Fibroblast of lung (primary cell): Measurements from ENCODE around the gene SVBP. TPM values are rescaled to one million over a fixed set of nuclear protein-coding genes. Genes with fewer than 3 reads are reported as not detected.
A peak's percentile ranks its signal among the peaks of the same experiment; 100 is the strongest.

Experiments
- DNase-seq, 2 donors: peaks; one replicate each; pipeline versions ENCODE4 v3.0.0 to v3.0.0-alpha.2; 2010; ENCODE audit warnings: low read depth in 2 of 2
- H2AFZ ChIP-seq: 2 replicates; pipeline ENCODE4 v1.5.1; 2012; ENCODE audit warnings: low read length, control low read depth, inconsistent platforms
- H3K27ac ChIP-seq: 2 replicates; pipeline ENCODE4 v1.5.1; 2011; ENCODE audit warnings: low read length, control low read depth; ENCODE audit not compliant: insufficient read depth
- H3K27me3 ChIP-seq: 2 replicates; pipeline ENCODE4 v1.5.1; 2011; ENCODE audit warnings: mild to moderate bottlenecking, low read length; ENCODE audit not compliant: control insufficient read depth, insufficient read depth
- H3K36me3 ChIP-seq: 2 replicates; pipeline ENCODE4 v1.5.1; 2011; ENCODE audit warnings: low read length; ENCODE audit not compliant: control insufficient read depth, insufficient read depth
- H3K4me1 ChIP-seq: 2 replicates; pipeline ENCODE4 v1.5.1; 2011; ENCODE audit warnings: low read length; ENCODE audit not compliant: control insufficient read depth, insufficient read depth; ENCODE audit errors: extremely low read depth
- H3K4me2 ChIP-seq: 2 replicates; pipeline ENCODE4 v1.5.1; 2011; ENCODE audit warnings: low read length, control low read depth; ENCODE audit not compliant: insufficient read depth; ENCODE audit errors: extremely low read depth
- H3K4me3 ChIP-seq, 4 experiments: fragments of 200-600 bp in 1 of 4; sonication (generic) in 1 of 4; replicated peaks in 1 of 4; 2 replicates each; pipeline ENCODE4 v1.5.1; 2011 to 2016; ENCODE audit warnings: low read length in 4 of 4, low read depth in 3 of 4, mild to moderate bottlenecking in 3 of 4, control low read depth in 2 of 4, inconsistent platforms in 1 of 4, mixed read lengths in 1 of 4; ENCODE audit not compliant: insufficient read depth in 1 of 4; ENCODE audit errors: control extremely low read depth in 1 of 4
- H3K79me2 ChIP-seq: 2 replicates; pipeline ENCODE4 v1.5.1; 2012; ENCODE audit warnings: mild to moderate bottlenecking, low read length, inconsistent platforms; ENCODE audit not compliant: control insufficient read depth, insufficient read depth
- H3K9ac ChIP-seq: 2 replicates; pipeline ENCODE4 v1.5.1; 2011; ENCODE audit warnings: mild to moderate bottlenecking, low read length, control low read depth; ENCODE audit not compliant: insufficient read depth
- H3K9me3 ChIP-seq: 2 replicates; pipeline ENCODE4 v1.5.1; 2012; ENCODE audit warnings: low read depth, low read length; ENCODE audit not compliant: control insufficient read depth, insufficient read depth
- H4K20me1 ChIP-seq: 2 replicates; pipeline ENCODE4 v1.5.1; 2011; ENCODE audit warnings: low read length; ENCODE audit not compliant: control insufficient read depth, insufficient read depth; ENCODE audit errors: extremely low read depth
- EZH2 ChIP-seq: IDR thresholded peaks from 2 replicates; pipeline ENCODE4 v1.5.1; 2012; ENCODE audit warnings: low read length, control low read depth, mild to moderate bottlenecking; ENCODE audit errors: missing control alignments
- polyA plus RNA-seq, 2 donors: library from polyadenylated mRNA; depleted of rRNA in 1 of 2; stranded (reverse) in 1 of 2; unstranded in 1 of 2; fragments of >200 nt; gene quantifications; 2 replicates each; pipeline ENCODE4 v1.2.1, GENCODE V29; 2011 to 2012; ENCODE audit warnings: missing spikeins in 1 of 2
- total RNA-seq: library from RNA; depleted of rRNA; stranded (reverse); fragments of >200 nt; gene quantifications from 2 replicates; pipeline ENCODE4 v1.2.1, GENCODE V29; 2014
- TF ChIP-seq, protein P1 (sequence below), 2 donors: IDR thresholded peaks in 1 of 2; conservative IDR thresholded peaks in 1 of 2; 1 replicate in 1 of 2; 2 replicates in 1 of 2; pipeline ENCODE4 v1.5.1; 2011 to 2012; ENCODE audit warnings: low read length in 2 of 2, control low read depth in 1 of 2, inconsistent platforms in 1 of 2, low read depth in 1 of 2, mild to moderate bottlenecking in 1 of 2

SVBP gene
- total and polyA plus RNA-seq, 2 donors (not counting 1 experiment from before 2014, with no cell fraction given): 24.9 to 33.4 TPM

DNA sequence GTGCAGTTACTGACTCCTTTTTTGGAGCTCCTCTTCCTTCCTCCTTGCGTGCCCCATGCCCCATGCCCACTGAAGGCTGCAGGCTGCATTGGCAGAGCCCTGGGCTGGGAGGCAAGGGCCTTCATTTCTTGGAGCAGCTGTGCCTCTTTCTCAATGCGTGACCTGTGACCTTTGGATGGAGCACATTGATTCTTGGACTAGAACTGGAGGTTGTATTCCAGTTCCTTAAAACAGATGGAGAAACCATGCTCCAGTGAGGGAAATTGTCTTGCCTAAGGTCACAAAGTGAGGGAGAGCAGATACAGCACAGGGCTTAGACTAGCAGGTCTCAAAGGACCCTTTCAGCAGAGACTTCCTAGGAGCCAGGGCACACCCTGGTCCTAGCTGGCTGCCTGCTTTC lies 23.4 kb downstream of the SVBP start:
- DNase-seq: peak in 1 of 2 donors; percentile 50
- H3K4me1 ChIP-seq: no peaks in the 10 kb centered on the region
- TF ChIP-seq, protein P1, sequence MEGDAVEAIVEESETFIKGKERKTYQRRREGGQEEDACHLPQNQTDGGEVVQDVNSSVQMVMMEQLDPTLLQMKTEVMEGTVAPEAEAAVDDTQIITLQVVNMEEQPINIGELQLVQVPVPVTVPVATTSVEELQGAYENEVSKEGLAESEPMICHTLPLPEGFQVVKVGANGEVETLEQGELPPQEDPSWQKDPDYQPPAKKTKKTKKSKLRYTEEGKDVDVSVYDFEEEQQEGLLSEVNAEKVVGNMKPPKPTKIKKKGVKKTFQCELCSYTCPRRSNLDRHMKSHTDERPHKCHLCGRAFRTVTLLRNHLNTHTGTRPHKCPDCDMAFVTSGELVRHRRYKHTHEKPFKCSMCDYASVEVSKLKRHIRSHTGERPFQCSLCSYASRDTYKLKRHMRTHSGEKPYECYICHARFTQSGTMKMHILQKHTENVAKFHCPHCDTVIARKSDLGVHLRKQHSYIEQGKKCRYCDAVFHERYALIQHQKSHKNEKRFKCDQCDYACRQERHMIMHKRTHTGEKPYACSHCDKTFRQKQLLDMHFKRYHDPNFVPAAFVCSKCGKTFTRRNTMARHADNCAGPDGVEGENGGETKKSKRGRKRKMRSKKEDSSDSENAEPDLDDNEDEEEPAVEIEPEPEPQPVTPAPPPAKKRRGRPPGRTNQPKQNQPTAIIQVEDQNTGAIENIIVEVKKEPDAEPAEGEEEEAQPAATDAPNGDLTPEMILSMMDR (conservative IDR thresholded peaks at IDR 0.05 in 1 of 2, IDR thresholded peaks at IDR 0.05 in 1 of 2; ENCODE audit: low read depth in 1 of 2, low read length in 2 of 2): no peak
- no peak for TF ChIP-seq EZH2
- H2AFZ ChIP-seq: no peak overlapping the region
- H3K9me3 ChIP-seq: no peaks in the 10 kb centered on the region
- H3K9ac ChIP-seq: no peak overlapping the region
- H4K20me1 ChIP-seq: no peaks in the 10 kb centered on the region
- H3K27me3 ChIP-seq: no peaks in the 10 kb centered on the region
- no peaks in the 10 kb centered on the region for H3K79me2 ChIP-seq
- H3K36me3 ChIP-seq: no peaks in the 10 kb centered on the region
- no peak overlapping the region for H3K4me3 ChIP-seq
- no peak overlapping the region for H3K4me2 ChIP-seq
- no peak overlapping the region for H3K27ac ChIP-seq

DNA sequence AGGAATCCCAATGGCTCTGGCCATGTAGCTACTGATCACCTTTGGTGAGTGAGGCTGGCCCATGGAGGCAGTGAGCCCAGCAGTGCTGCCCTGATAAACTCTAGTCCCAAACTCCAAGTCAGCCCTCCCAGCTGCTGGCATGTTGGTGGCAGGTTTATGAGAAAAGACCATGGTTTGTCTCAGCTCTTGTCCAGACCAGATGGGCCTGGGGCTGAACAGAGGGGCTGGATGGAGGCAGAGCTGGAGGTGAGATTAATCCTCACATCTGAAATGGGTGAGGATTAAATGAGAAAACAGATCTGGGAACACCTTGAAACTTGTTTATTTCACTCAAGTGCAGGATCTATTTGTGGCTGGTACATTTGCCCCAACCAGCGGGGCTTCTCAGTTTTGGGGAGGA lies 29.2 kb downstream of the SVBP start:
- no peaks in the 10 kb centered on the region for H3K79me2 ChIP-seq

DNA sequence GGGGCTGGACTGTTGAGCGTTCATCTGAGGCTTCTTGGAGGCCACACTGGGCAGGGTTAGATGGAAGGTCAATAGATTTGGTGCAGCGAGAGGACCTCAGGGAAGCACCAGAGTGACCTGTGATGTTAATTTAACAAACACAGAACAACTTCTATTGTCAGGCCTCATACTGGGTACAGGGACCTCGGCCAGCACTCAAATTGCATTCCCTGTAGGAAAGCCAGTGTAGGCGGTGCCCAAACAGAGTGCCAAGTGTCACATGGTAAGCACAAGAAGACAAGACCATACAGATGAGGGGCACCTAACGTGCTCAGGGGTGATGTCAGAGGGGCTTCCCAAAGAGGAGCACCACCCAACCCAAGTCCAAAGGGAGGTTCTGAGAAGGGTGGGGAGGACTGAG lies 31.1 kb downstream of the SVBP start:
- Histone ChIP-seq H3K9ac (no peak overlapping the region), H2AFZ (no peak overlapping the region), H3K27me3 (no peaks in the 10 kb centered on the region), H3K36me3 (no peaks in the 10 kb centered on the region), H3K4me3 (no peak overlapping the region), H3K4me2 (no peak overlapping the region), H3K4me1 (no peaks in the 10 kb centered on the region), H3K9me3 (no peaks in the 10 kb centered on the region), H4K20me1 (no peaks in the 10 kb centered on the region), H3K79me2 (no peaks in the 10 kb centered on the region), H3K27ac (no peak overlapping the region)
- TF ChIP-seq EZH2: no peak
- TF ChIP-seq, protein P1 (conservative IDR thresholded peaks at IDR 0.05 in 1 of 2, IDR thresholded peaks at IDR 0.05 in 1 of 2; ENCODE audit: low read depth in 1 of 2, low read length in 2 of 2): no peak
- no peak for DNase-seq

More for the DNA sequence above, 29.2 kb downstream of the SVBP start:
- Histone ChIP-seq H3K9ac (no peak overlapping the region), H2AFZ (no peak overlapping the region), H3K4me3 (no peak overlapping the region), H3K4me1 (no peaks in the 10 kb centered on the region), H3K27ac (no peak overlapping the region), H3K9me3 (no peaks in the 10 kb centered on the region), H3K36me3 (no peaks in the 10 kb centered on the region), H3K27me3 (no peaks in the 10 kb centered on the region), H3K4me2 (no peak overlapping the region), H4K20me1 (no peaks in the 10 kb centered on the region)
- no peak for TF ChIP-seq EZH2
- TF ChIP-seq, protein P1 (conservative IDR thresholded peaks at IDR 0.05 in 1 of 2, IDR thresholded peaks at IDR 0.05 in 1 of 2; ENCODE audit: low read depth in 1 of 2, low read length in 2 of 2): no peak
- DNase-seq: no peak
